Measurements from ENCODE around the gene DIPK1B.

GRCh38 chr9:136690104-136690805 lies 22.1 kb upstream of the DIPK1B start:
- TF ChIP-seq POLR2A (IDR thresholded peaks at IDR 0.05; ENCODE audit: low read depth, low read length): no peak
- no peak for TF ChIP-seq CTCF (IDR thresholded peaks at IDR 0.05; ENCODE audit: extremely low read depth in 1 of 2, insufficient read depth in 1 of 2, low read depth in 1 of 2, low read length in 2 of 2)
- no peak for TF ChIP-seq EZH2 (IDR thresholded peaks at IDR 0.05; ENCODE audit: borderline replicate concordance, low read depth, low read length, severe bottlenecking)
- TF ChIP-seq POLR2AphosphoS5 (IDR thresholded peaks at IDR 0.05; ENCODE audit: insufficient read depth, low read depth, low read length): no peak
